Measurements from ENCODE around the gene USP14.

The USP14 gene

GRCh38 chr18:231563-231962 lies 73.2 kb downstream of the USP14 start:
- TF ChIP-seq CTCF (conservative IDR thresholded peaks at IDR 0.05; ENCODE audit: low read depth, low read length), result no peak
- no peak overlapping the region for H3K4me3 ChIP-seq (ENCODE audit: low read length)
- DNase-seq (ENCODE audit: low read depth), result no peak

- no peak for TF ChIP-seq CTCF (conservative IDR thresholded peaks at IDR 0.05; ENCODE audit: low read depth, low read length)
- no peak for DNase-seq (ENCODE audit: low read depth)
- no peak overlapping the region for H3K4me3 ChIP-seq (ENCODE audit: low read length)
These were observed 81.8 kb downstream of the USP14 start for GRCh38 chr18:240175-240574.

GRCh38 chr18:245282-245847 lies 87.0 kb downstream of the USP14 start:
- no peak for DNase-seq (ENCODE audit: low read depth)
- no peak overlapping the region for H3K4me3 ChIP-seq (ENCODE audit: low read length)
- no peak for TF ChIP-seq CTCF (conservative IDR thresholded peaks at IDR 0.05; ENCODE audit: low read depth, low read length)

GRCh38 chr18:248053-248452 lies 89.7 kb downstream of the USP14 start:
- no peak for DNase-seq (ENCODE audit: low read depth)
- TF ChIP-seq CTCF (conservative IDR thresholded peaks at IDR 0.05; ENCODE audit: low read depth, low read length), result no peak
- no peak overlapping the region for H3K4me3 ChIP-seq (ENCODE audit: low read length)

GRCh38 chr18:250685-251084 lies 92.3 kb downstream of the USP14 start:
- no peak overlapping the region for H3K4me3 ChIP-seq (ENCODE audit: low read length)
- TF ChIP-seq CTCF (conservative IDR thresholded peaks at IDR 0.05; ENCODE audit: low read depth, low read length), result no peak
- DNase-seq (ENCODE audit: low read depth), result no peak

- no peak for DNase-seq (ENCODE audit: low read depth)
- H3K4me3 ChIP-seq (ENCODE audit: low read length), result no peak overlapping the region
- TF ChIP-seq CTCF (conservative IDR thresholded peaks at IDR 0.05; ENCODE audit: low read depth, low read length), result no peak
These were observed 93.2 kb downstream of the USP14 start for GRCh38 chr18:251572-251971.

GRCh38 chr18:253121-253520 lies 94.8 kb downstream of the USP14 start:
- no peak for TF ChIP-seq CTCF (conservative IDR thresholded peaks at IDR 0.05; ENCODE audit: low read depth, low read length)
- H3K4me3 ChIP-seq (ENCODE audit: low read length), result no peak overlapping the region
- no peak for DNase-seq (ENCODE audit: low read depth)
